ENCODE measurements around the gene AP5S1. TPM values are rescaled to one million over a fixed set of nuclear protein-coding genes. Genes with fewer than 3 reads are reported as not detected.

AP5S1 gene
- total and polyA plus RNA-seq, 9 of the 15 experiments (the other 6 are each of a cell fraction or from before 2014, with no cell fraction given) = 2.6 to 8.8 (median 4.4) TPM

GRCh38 chr20:3781153-3781910 is 39.0 kb upstream of the AP5S1 start, which contains the start of gene SPEF1 (continued):
- TF ChIP-seq REST (IDR thresholded peaks at IDR 0.05; ENCODE audit: borderline replicate concordance) (peak; percentile 13; the same call in 1 of the 2 replicates), REST (CRISPR knock-in tag; IDR thresholded peaks at IDR 0.05; ENCODE audit: low read depth) (no peak), RBM15 (IDR thresholded peaks at IDR 0.05; ENCODE audit: insufficient read depth, low read length) (no peak), SP1 (CRISPR knock-in tag; IDR thresholded peaks at IDR 0.05) (peak; percentile 37; the same call in 1 of the 2 replicates), ZNF3 (CRISPR knock-in tag; IDR thresholded peaks at IDR 0.05) (no peak), NR1H2 (CRISPR knock-in tag; IDR thresholded peaks at IDR 0.05) (no peak), SMAD4 (CRISPR knock-in tag; conservative IDR thresholded peaks at IDR 0.05) (no peak), PHB (CRISPR knock-in tag; IDR thresholded peaks at IDR 0.05) (no peak), KLF16 (IDR thresholded peaks at IDR 0.05) (no peak), MLLT1 (IDR thresholded peaks at IDR 0.05) (no peak), HMGXB4 (CRISPR knock-in tag; IDR thresholded peaks at IDR 0.05) (no peak)
- TF ChIP-seq, protein P1, sequence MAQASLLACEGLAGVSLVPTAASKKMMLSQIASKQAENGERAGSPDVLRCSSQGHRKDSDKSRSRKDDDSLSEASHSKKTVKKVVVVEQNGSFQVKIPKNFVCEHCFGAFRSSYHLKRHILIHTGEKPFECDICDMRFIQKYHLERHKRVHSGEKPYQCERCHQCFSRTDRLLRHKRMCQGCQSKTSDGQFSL (CRISPR knock-in tag; IDR thresholded peaks at IDR 0.05) = no peak
- TF ChIP-seq, protein P1 (tag; IDR thresholded peaks at IDR 0.05) = no peak

All from K562 (cell line).